HEK293T (cell line): ENCODE results near the gene CD48.

ENCODE experiments used
- CTCF ChIA-PET: fragments of 350-600 bp; formaldehyde crosslinking; extraction: SDS; loops from one replicate; lab custom pipeline; 2021; ENCODE audit warnings: antibody characterized with exemption, inconsistent platforms; lab: Yijun Ruan, JAX
- POLR2A ChIA-PET: fragments of 350-600 bp; formaldehyde crosslinking; extraction: SDS; loops from one replicate; lab custom pipeline; 2020; ENCODE audit warnings: antibody characterized with exemption, inconsistent platforms; lab: Yijun Ruan, JAX
- DNase-seq: peaks from one replicate; pipeline ENCODE4 v3.0.0; 2012; ENCODE audit warnings: mixed read lengths; ENCODE audit errors: extremely low spot score
- ARNT ChIP-seq: fragments of 450-650 bp; IDR thresholded peaks from 2 replicates; pipeline ENCODE4 v1.6.1; 2017; ENCODE audit warnings: mild to moderate bottlenecking
- BHLHE40 ChIP-seq: fragments of 450-650 bp; IDR thresholded peaks from 2 replicates; pipeline ENCODE4 v1.6.1; 2016; ENCODE audit warnings: mild to moderate bottlenecking, moderate library complexity, borderline replicate concordance
- CTBP1 ChIP-seq: fragments of 450-650 bp; IDR thresholded peaks from 2 replicates; pipeline ENCODE4 v1.6.1; 2016; ENCODE audit warnings: borderline replicate concordance
- ELF4 ChIP-seq: fragments of 450-650 bp; IDR thresholded peaks from 2 replicates; pipeline ENCODE4 v1.6.1; 2017; ENCODE audit warnings: antibody characterized with exemption
- FOXA1 ChIP-seq: fragments of 450-650 bp; IDR thresholded peaks from 2 replicates; pipeline ENCODE4 v1.6.1; 2016; ENCODE audit warnings: mild to moderate bottlenecking
- FOXK2 ChIP-seq: fragments of 450-650 bp; IDR thresholded peaks from 2 replicates; pipeline ENCODE4 v1.6.1; 2016; ENCODE audit warnings: mild to moderate bottlenecking
- FOXM1 ChIP-seq: fragments of 450-650 bp; IDR thresholded peaks from 2 replicates; pipeline ENCODE4 v1.6.1; 2017; ENCODE audit warnings: mild to moderate bottlenecking, borderline replicate concordance
- HDGF ChIP-seq: fragments of 450-650 bp; IDR thresholded peaks from 2 replicates; pipeline ENCODE4 v1.6.1; 2017; ENCODE audit warnings: antibody characterized with exemption, borderline replicate concordance
- L3MBTL2 ChIP-seq: fragments of 450-650 bp; conservative IDR thresholded peaks from 2 replicates; pipeline ENCODE4 v1.6.1; 2016; ENCODE audit warnings: mild to moderate bottlenecking
- LEF1 ChIP-seq: fragments of 450-650 bp; IDR thresholded peaks from 2 replicates; pipeline ENCODE4 v1.6.1; 2017; ENCODE audit warnings: mild to moderate bottlenecking, borderline replicate concordance
- NFRKB ChIP-seq: fragments of 450-650 bp; IDR thresholded peaks from 2 replicates; pipeline ENCODE4 v1.6.1; 2016; ENCODE audit warnings: mild to moderate bottlenecking, moderate library complexity
- PKNOX1 ChIP-seq: fragments of 450-650 bp; IDR thresholded peaks from 2 replicates; pipeline ENCODE4 v1.6.1; 2016
- SP1 ChIP-seq: fragments of 450-650 bp; IDR thresholded peaks from 2 replicates; pipeline ENCODE4 v1.6.1; 2017
- SUZ12 ChIP-seq: fragments of 450-650 bp; IDR thresholded peaks from 2 replicates; pipeline ENCODE4 v1.6.1; 2016; ENCODE audit warnings: mild to moderate bottlenecking
- TARDBP ChIP-seq: fragments of 450-650 bp; IDR thresholded peaks from 2 replicates; pipeline ENCODE4 v1.6.1; 2016
- ZNF384 ChIP-seq: fragments of 450-650 bp; IDR thresholded peaks from 2 replicates; pipeline ENCODE4 v1.6.1; 2016

The CD48 gene

GRCh38 chr1:160659566-160659965, 52.1 kb downstream of the CD48 start:
- POLR2A ChIA-PET, result no interaction called here
- DNase-seq, result no peak
- CTCF ChIA-PET, result no interaction called here
- TF ChIP-seq L3MBTL2, result no peak
- TF ChIP-seq SP1, result no peak
- no peak for TF ChIP-seq ZNF384

DNA sequence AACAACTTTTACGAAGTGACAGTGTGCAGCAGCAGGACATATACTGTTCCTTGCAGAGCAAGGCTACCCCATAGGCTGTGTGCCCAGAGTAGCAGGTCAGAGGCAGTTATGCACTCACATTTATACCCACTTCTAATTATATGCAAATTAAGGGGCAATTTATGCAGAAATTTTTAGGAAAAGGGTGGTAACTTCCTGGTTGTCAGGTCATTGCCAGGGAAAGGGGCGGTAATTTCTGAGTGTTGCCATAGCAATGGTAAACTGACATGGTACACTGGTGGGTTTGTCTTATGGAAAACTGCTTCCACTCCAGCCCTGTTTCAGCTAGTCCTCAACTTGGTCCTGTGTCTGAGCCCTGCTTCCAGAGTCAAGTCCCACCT, 52.8 kb downstream of the CD48 start:
- DNase-seq, result no peak
- POLR2A ChIA-PET, result no interaction called here
- CTCF ChIA-PET, result no interaction called here
- no peak for TF ChIP-seq ELF4
- no peak for TF ChIP-seq NFRKB
- no peak for TF ChIP-seq HDGF
- TF ChIP-seq ARNT, result no peak
- TF ChIP-seq LEF1, result no peak
- TF ChIP-seq FOXM1, result no peak
- no peak for TF ChIP-seq ZNF384
- no peak for TF ChIP-seq SUZ12
- no peak for TF ChIP-seq BHLHE40
- no peak for TF ChIP-seq CTBP1
- TF ChIP-seq FOXK2, result no peak
- TF ChIP-seq L3MBTL2, result no peak

DNA sequence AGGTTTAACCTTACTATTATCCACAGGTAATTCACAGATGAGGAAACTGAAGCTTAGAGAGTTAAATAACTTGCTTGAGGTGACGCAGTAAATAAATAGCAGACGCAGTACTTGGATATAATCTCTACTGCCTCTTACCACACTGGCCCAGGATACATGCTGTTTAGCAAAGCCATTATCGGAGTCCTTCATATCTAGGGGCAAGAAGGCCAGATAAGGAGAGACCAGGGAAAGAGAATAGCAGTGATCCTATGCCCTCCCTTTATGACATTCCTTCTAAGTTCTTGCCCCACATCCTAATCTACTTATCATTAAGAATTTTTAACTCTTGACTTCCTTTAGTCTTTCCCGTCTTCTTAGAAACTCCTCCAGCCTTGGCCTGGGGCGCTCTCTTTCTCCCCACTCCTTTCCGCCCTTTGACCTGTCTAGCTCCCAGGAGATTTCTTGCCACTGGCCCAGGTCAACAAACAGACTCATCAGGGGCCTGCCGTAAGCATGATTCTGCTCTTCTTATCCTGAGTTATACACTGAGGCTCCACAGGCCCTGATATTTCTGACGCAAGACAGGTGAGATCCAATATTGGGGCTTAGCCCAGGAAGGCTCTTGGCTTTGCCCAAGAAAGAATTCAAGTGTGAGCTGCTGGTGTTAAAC, 53.3 kb downstream of the CD48 start:
- ChIA-PET POLR2A (no interaction called here), CTCF (no interaction called here)
- no peak for DNase-seq
- no peak for TF ChIP-seq LEF1
- no peak for TF ChIP-seq SP1
- TF ChIP-seq CTBP1, result no peak
- no peak for TF ChIP-seq NFRKB
- no peak for TF ChIP-seq L3MBTL2
- TF ChIP-seq FOXM1, result no peak
- no peak for TF ChIP-seq HDGF
- TF ChIP-seq FOXK2, result no peak
- no peak for TF ChIP-seq TARDBP
- no peak for TF ChIP-seq ARNT
- TF ChIP-seq PKNOX1, result no peak
- no peak for TF ChIP-seq ELF4
- TF ChIP-seq FOXA1, result no peak
- no peak for TF ChIP-seq SUZ12
- TF ChIP-seq ZNF384, result no peak
- TF ChIP-seq BHLHE40, result no peak

- POLR2A ChIA-PET, result no interaction called here
Observed at GRCh38 chr1:160657250-160657781, 54.3 kb downstream of the CD48 start.

DNA sequence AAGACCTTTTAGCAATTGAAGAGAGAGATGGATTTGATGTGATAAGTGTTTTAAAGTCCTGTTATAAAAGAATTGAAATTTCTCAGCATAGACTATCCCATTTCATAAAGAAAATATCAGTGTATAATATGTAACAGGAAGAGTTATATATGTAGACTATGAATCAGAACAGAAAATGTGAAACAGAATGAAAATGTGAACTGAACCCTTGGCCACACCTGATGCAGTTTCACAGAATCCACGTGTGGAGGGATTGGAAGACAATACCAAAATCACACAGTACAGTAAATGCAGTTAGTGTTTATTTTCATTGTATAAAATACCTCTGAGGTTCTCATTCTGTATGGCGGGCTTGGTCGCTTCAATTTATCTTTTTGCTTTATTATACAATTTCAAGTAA, 54.9 kb downstream of the CD48 start:
- POLR2A ChIA-PET, result no interaction called here
- CTCF ChIA-PET, result no interaction called here
- no peak for DNase-seq
- no peak for TF ChIP-seq FOXK2
- TF ChIP-seq L3MBTL2, result no peak

More at GRCh38 chr1:160657250-160657781, 54.3 kb downstream of the CD48 start:
- DNase-seq, result no peak
- CTCF ChIA-PET, result no interaction called here
- TF ChIP-seq FOXK2 (no peak), ZNF384 (no peak), PKNOX1 (no peak), ARNT (no peak), SUZ12 (no peak), ELF4 (no peak), HDGF (no peak), CTBP1 (no peak), FOXA1 (no peak), SP1 (no peak), FOXM1 (no peak), BHLHE40 (no peak), TARDBP (no peak)

DNA sequence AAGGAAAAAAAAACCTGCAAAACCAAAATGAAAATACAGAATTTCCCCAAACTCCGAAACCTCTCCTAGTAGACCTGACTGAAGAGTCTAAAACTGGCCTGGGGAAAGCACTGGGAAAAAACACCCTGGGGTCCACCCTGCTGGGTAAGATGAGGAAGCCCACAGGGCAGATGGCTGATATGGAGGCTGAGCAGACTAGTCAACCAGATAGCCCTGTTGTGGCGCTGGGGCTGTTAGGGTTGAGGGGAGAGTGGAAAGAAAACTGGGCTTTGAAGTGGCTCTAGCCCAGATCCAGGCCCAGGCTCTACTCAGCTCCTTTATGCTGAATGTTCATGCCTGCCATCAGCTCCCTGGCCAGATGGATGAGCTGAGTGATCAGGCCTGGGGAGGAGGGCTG, 58.0 kb downstream of the CD48 start:
- CTCF ChIA-PET, result no interaction called here
- TF ChIP-seq FOXK2 (no peak), SP1 (no peak), PKNOX1 (no peak), LEF1 (no peak), CTBP1 (no peak), SUZ12 (no peak), FOXA1 (no peak), HDGF (no peak), ZNF384 (no peak), FOXM1 (no peak)
- no peak for DNase-seq
- POLR2A ChIA-PET, result no interaction called here
